ENCODE data around the gene GABBR2. TPM values are rescaled to one million over a fixed set of nuclear protein-coding genes. Genes with fewer than 3 reads are reported as not detected.

GABBR2 gene
- total and polyA plus RNA-seq, 2 donors (not counting 1 experiment from before 2014, with no cell fraction given) = 0.03 TPM; not detected in 1

- POLR2A ChIA-PET = no interaction called here
- H3K4me2 ChIP-seq (replicated peaks; ENCODE audit: low read depth, low read length, poor library complexity, severe bottlenecking) = no peak overlapping the region
- intact Hi-C loops (cut with micrococcal nuclease) = loop anchor here (1.0 to 10.0 kb wide), 5 partner anchors 210 to 682 kb away; partner anchors contain the start of gene GABBR2
- H3K79me2 ChIP-seq (ENCODE audit: control insufficient read depth, insufficient read depth, low read length) = no peaks in the 10 kb centered on the region
- H3K4me3 ChIP-seq (ENCODE audit: control extremely low read depth in 1 of 5, extremely low read depth in 1 of 5, insufficient read depth in 1 of 5, low read depth in 2 of 5, low read length in 4 of 5) = no peak overlapping the region
- TF ChIP-seq EZH2 (IDR thresholded peaks at IDR 0.05; ENCODE audit: borderline replicate concordance, insufficient read depth, low read depth, low read length, poor library complexity, severe bottlenecking) (no peak), CTCF (IDR thresholded peaks at IDR 0.05) (no peak)
- H3K4me1 ChIP-seq (ENCODE audit: control insufficient read depth in 2 of 2, insufficient read depth in 2 of 2, low read length in 2 of 2) = no peaks in the 10 kb centered on the region
- H3K9ac ChIP-seq (ENCODE audit: low read length) = no peak overlapping the region
- DNase-seq = no peak
- peaks cover 0 to 4% (median 1%) of the 10 kb centered on the region in 4 experiments for H3K27me3 ChIP-seq (replicated peaks in 1 of 4; ENCODE audit: control extremely low read depth in 1 of 4, control insufficient read depth in 3 of 4, insufficient read depth in 4 of 4, low read length in 3 of 4)
- H3K9me3 ChIP-seq (ENCODE audit: control extremely low read depth in 1 of 3, control insufficient read depth in 2 of 3, insufficient read depth in 1 of 3, low read length in 2 of 3) = no peaks in the 10 kb centered on the region
- H4K20me1 ChIP-seq (ENCODE audit: control insufficient read depth, insufficient read depth, low read length, poor library complexity, severe bottlenecking) = no peaks in the 10 kb centered on the region
- H3K27ac Mint-ChIP-seq = no peak overlapping the region
- H3K27ac ChIP-seq (ENCODE audit: low read length in 2 of 2) = no peak overlapping the region
- CTCF ChIA-PET = interaction anchor here (0.6 to 8.4 kb wide), 16 partner anchors 11 to 532 kb away, joined by 3 to 123 read pairs (median 4); no protein-coding TSS in a partner anchor
- 87% methylated on average over 6 of the region's 7 CpGs for WGBS (ENCODE audit: insufficient coverage)
- no peak overlapping the region for H2AFZ ChIP-seq (ENCODE audit: insufficient read depth, low read depth, low read length, poor library complexity, severe bottlenecking)
- H3K4me3 Mint-ChIP-seq = no peak overlapping the region
- ATAC-seq (ENCODE audit: low read depth) = no peak
- H3K9me3 Mint-ChIP-seq (ENCODE audit: insufficient read depth) = no peaks in the 10 kb centered on the region
- no peaks in the 10 kb centered on the region for H3K36me3 ChIP-seq (replicated peaks in 1 of 2; ENCODE audit: control extremely low read depth in 1 of 2, control insufficient read depth in 1 of 2, extremely low read depth in 1 of 2, insufficient read depth in 2 of 2, low read length in 1 of 2)
- H3K27me3 Mint-ChIP-seq = no peaks in the 10 kb centered on the region
- peaks cover 2% of the 10 kb centered on the region for H3K4me1 Mint-ChIP-seq
Measured at GRCh38 chr9:98315067-98315453, 393.7 kb downstream of the GABBR2 start.

- Histone ChIP-seq H3K9me3 (ENCODE audit: control extremely low read depth in 1 of 3, control insufficient read depth in 2 of 3, insufficient read depth in 1 of 3, low read length in 2 of 3) (no peaks in the 10 kb centered on the region), H4K20me1 (ENCODE audit: control insufficient read depth, insufficient read depth, low read length, poor library complexity, severe bottlenecking) (no peaks in the 10 kb centered on the region), H2AFZ (ENCODE audit: insufficient read depth, low read depth, low read length, poor library complexity, severe bottlenecking) (no peak overlapping the region), H3K27ac (ENCODE audit: low read length in 2 of 2) (no peak overlapping the region), H3K4me2 (replicated peaks; ENCODE audit: low read depth, low read length, poor library complexity, severe bottlenecking) (no peak overlapping the region), H3K79me2 (ENCODE audit: control insufficient read depth, insufficient read depth, low read length) (no peaks in the 10 kb centered on the region), H3K27me3 (replicated peaks in 1 of 4; ENCODE audit: control extremely low read depth in 1 of 4, control insufficient read depth in 3 of 4, insufficient read depth in 4 of 4, low read length in 3 of 4) (peaks cover 0 to 4% (median 1%) of the 10 kb centered on the region in 4 experiments), H3K36me3 (replicated peaks in 1 of 2; ENCODE audit: control extremely low read depth in 1 of 2, control insufficient read depth in 1 of 2, extremely low read depth in 1 of 2, insufficient read depth in 2 of 2, low read length in 1 of 2) (no peaks in the 10 kb centered on the region), H3K4me1 (ENCODE audit: control insufficient read depth in 2 of 2, insufficient read depth in 2 of 2, low read length in 2 of 2) (no peaks in the 10 kb centered on the region), H3K4me3 (ENCODE audit: control extremely low read depth in 1 of 5, extremely low read depth in 1 of 5, insufficient read depth in 1 of 5, low read depth in 2 of 5, low read length in 4 of 5) (no peak overlapping the region), H3K9ac (ENCODE audit: low read length) (no peak overlapping the region)
- H3K9me3 Mint-ChIP-seq (ENCODE audit: insufficient read depth) = no peaks in the 10 kb centered on the region
- DNase-seq (no peak), ATAC-seq (ENCODE audit: low read depth) (no peak)
- ChIA-PET POLR2A (no interaction called here), CTCF (interaction anchor here (0.6 to 8.4 kb wide), 17 partner anchors 10 to 533 kb away, joined by 3 to 123 read pairs (median 4); no protein-coding TSS in a partner anchor)
- WGBS (ENCODE audit: insufficient coverage) = 61% methylated on average over 4 of the region's 6 CpGs
- H3K4me3 Mint-ChIP-seq = no peak overlapping the region
- TF ChIP-seq EZH2 (IDR thresholded peaks at IDR 0.05; ENCODE audit: borderline replicate concordance, insufficient read depth, low read depth, low read length, poor library complexity, severe bottlenecking) (no peak), CTCF (IDR thresholded peaks at IDR 0.05) (no peak)
- intact Hi-C loops (cut with micrococcal nuclease) = loop anchor here (1.0 to 10.0 kb wide), 5 partner anchors 210 to 683 kb away; partner anchors contain the start of gene GABBR2
- H3K27ac Mint-ChIP-seq = no peak overlapping the region
- H3K27me3 Mint-ChIP-seq = no peaks in the 10 kb centered on the region
- peaks cover 2% of the 10 kb centered on the region for H3K4me1 Mint-ChIP-seq
Measured at GRCh38 chr9:98314381-98315066, 394.2 kb downstream of the GABBR2 start.

Measured in B cell (primary cell).